Endothelial cell of umbilical vein (primary cell): ENCODE measurements around the gene IL10. TPM values are rescaled to one million over a fixed set of nuclear protein-coding genes. Genes with fewer than 3 reads are reported as not detected.

Experiments
- BruUV-seq: library from RNA; stranded (reverse); fragments of 400-500 nt; replicated peaks from 2 replicates; lab custom pipeline; 2021; lab: Mats Ljungman, UMichigan
- CTCF ChIA-PET: fragments of 300-600, 350-600 bp; sonication (Branson Sonifier 250); formaldehyde crosslinking; loops from one replicate; lab custom pipeline; 2021; ENCODE audit warnings: antibody characterized with exemption, inconsistent platforms; lab: Charles Lee
- POLR2A ChIA-PET: fragments of 300-600, 350-600 bp; sonication (Branson Sonifier 250); formaldehyde crosslinking; loops from one replicate; lab custom pipeline; 2021; ENCODE audit warnings: antibody characterized with exemption, inconsistent platforms; lab: Charles Lee
- DNase-seq: peaks from one replicate; pipeline ENCODE4 v3.0.0-alpha.2; 2011; ENCODE audit warnings: low read depth, low spot score
- FAIRE-seq: peaks from 2 replicates; lab custom pipeline; 2011; peaks lifted over from hg19 to GRCh38; lab: Jason Lieb, UNC
- H2AFZ ChIP-seq: 2 replicates; pipeline ENCODE4 v1.6.0; 2012; ENCODE audit warnings: low read depth, low read length, control low read depth, inconsistent platforms
- H3K27ac ChIP-seq: 2 replicates; pipeline ENCODE4 v1.5.1; 2011; ENCODE audit warnings: low read depth, mild to moderate bottlenecking, control low read depth, low read length, moderate library complexity; ENCODE audit not compliant: insufficient read depth
- H3K27me3 ChIP-seq, 2 experiments: 2 replicates each; pipeline versions ENCODE4 v1.6.0 to v1.6.1; 2011; ENCODE audit warnings: low read length in 2 of 2, mixed read lengths in 1 of 2; ENCODE audit not compliant: control insufficient read depth in 2 of 2, insufficient read depth in 2 of 2
- H3K36me3 ChIP-seq, 2 experiments: 2 replicates in 1 of 2; 3 replicates in 1 of 2; pipeline ENCODE4 v1.5.1; 2011; ENCODE audit warnings: low read length in 2 of 2, mild to moderate bottlenecking in 1 of 2, moderate library complexity in 1 of 2; ENCODE audit not compliant: control insufficient read depth in 2 of 2, insufficient read depth in 2 of 2; ENCODE audit errors: extremely low read depth in 1 of 2
- H3K4me1 ChIP-seq: 3 replicates; pipeline ENCODE4 v1.5.1; 2011; ENCODE audit warnings: mild to moderate bottlenecking, low read length; ENCODE audit not compliant: control insufficient read depth, insufficient read depth; ENCODE audit errors: extremely low read depth
- H3K4me2 ChIP-seq: 2 replicates; pipeline ENCODE4 v1.6.1; 2011; ENCODE audit warnings: low read length, control low read depth, mixed read lengths; ENCODE audit not compliant: insufficient read depth
- H3K4me3 ChIP-seq, 3 experiments: fragments of 200-600 bp in 1 of 3; sonication (generic), shearing (Covaris generic) in 1 of 3; replicated peaks in 1 of 3; 2 replicates each; pipeline ENCODE4 v1.5.1; 2011 to 2016; ENCODE audit warnings: control low read depth in 3 of 3, low read length in 3 of 3, mild to moderate bottlenecking in 2 of 3, inconsistent platforms in 1 of 3, low read depth in 1 of 3, moderate library complexity in 1 of 3; ENCODE audit not compliant: insufficient read depth in 1 of 3
- H3K79me2 ChIP-seq: 2 replicates; pipeline ENCODE4 v1.6.0; 2012; ENCODE audit warnings: low read length, inconsistent platforms; ENCODE audit not compliant: control insufficient read depth, insufficient read depth
- H3K9ac ChIP-seq: replicated peaks from 2 replicates; pipeline ENCODE3; 2011; ENCODE audit warnings: low read length, control low read depth; ENCODE audit not compliant: insufficient read depth; ENCODE audit errors: extremely low read depth
- H3K9me1 ChIP-seq: replicated peaks from 3 replicates; pipeline ENCODE4 v1.6.0; 2011; ENCODE audit warnings: mild to moderate bottlenecking, low read length; ENCODE audit not compliant: control insufficient read depth, insufficient read depth; ENCODE audit errors: extremely low read depth
- H3K9me3 ChIP-seq: replicated peaks from 2 replicates; pipeline ENCODE4 v1.5.1; 2012; ENCODE audit warnings: low read length, inconsistent platforms; ENCODE audit not compliant: control insufficient read depth, insufficient read depth
- H4K20me1 ChIP-seq: replicated peaks from 2 replicates; pipeline ENCODE3; 2011; ENCODE audit warnings: mild to moderate bottlenecking, low read length; ENCODE audit not compliant: control insufficient read depth, insufficient read depth; ENCODE audit errors: extremely low read depth
- EZH2 ChIP-seq: IDR thresholded peaks from 2 replicates; pipeline ENCODE4 v1.6.1; 2012; ENCODE audit warnings: borderline replicate concordance, low read depth, mild to moderate bottlenecking, moderate library complexity, low read length, inconsistent platforms; ENCODE audit not compliant: severe bottlenecking
- FOS ChIP-seq: IDR thresholded peaks from 2 replicates; pipeline ENCODE4 v1.6.1; 2011; ENCODE audit warnings: mild to moderate bottlenecking, low read length, moderate library complexity, borderline replicate concordance; ENCODE audit not compliant: insufficient read depth
- GATA2 ChIP-seq: IDR thresholded peaks from 2 replicates; pipeline ENCODE4 v1.7.0; 2011; ENCODE audit warnings: low read depth, mild to moderate bottlenecking, moderate library complexity, mixed read lengths, low read length; ENCODE audit not compliant: insufficient read length, insufficient read depth
- JUN ChIP-seq: IDR thresholded peaks from 2 replicates; pipeline ENCODE4 v1.6.1; 2011; ENCODE audit warnings: borderline replicate concordance, low read depth; ENCODE audit not compliant: insufficient read length, insufficient read depth
- MYC ChIP-seq: IDR thresholded peaks from one replicate; pipeline ENCODE4 v1.6.1; 2011; ENCODE audit warnings: mild to moderate bottlenecking, low read depth, low read length
- POLR2A ChIP-seq: IDR thresholded peaks from 2 replicates; pipeline ENCODE4 v1.6.1; 2012; ENCODE audit warnings: low read depth, mild to moderate bottlenecking, control low read depth, low read length
- POLR2AphosphoS5 ChIP-seq: IDR thresholded peaks from 2 replicates; pipeline ENCODE4 v1.6.1; 2012; ENCODE audit warnings: low read depth, mild to moderate bottlenecking, control low read depth, low read length, moderate library complexity; ENCODE audit not compliant: insufficient read depth
- dilution Hi-C: fragments of 300-500 bp; cut with MboI; formaldehyde crosslinking; loops from one replicate; pipeline ENCODE4 v1.15.0; 2019; ENCODE audit warnings: low sequenced_read_pairs; ENCODE audit not compliant: extremely low pct_ligation_motif_present
- intact Hi-C: fragments of 100-400 bp; cut with micrococcal nuclease; formaldehyde crosslinking; loops from one replicate; pipeline ENCODE4 v1.10.0; 2022
- polyA plus RNA-seq, 4 experiments: library from polyadenylated mRNA; depleted of rRNA in 3 of 4; stranded (reverse) in 3 of 4; unstranded in 1 of 4; fragments of >200 nt; gene quantifications; 2 replicates each; pipeline versions ENCODE4 v1.2.1 to v1.2.3, GENCODE V29; 2011 to 2012; ENCODE audit warnings: missing spikeins in 1 of 4
- total RNA-seq: library from RNA; stranded (reverse); gene quantifications from 2 replicates; pipeline ENCODE4 v1.2.3, GENCODE V29; 2021
- TF ChIP-seq, protein P1 (sequence below), 2 donors: IDR thresholded peaks; 1 replicate in 1 of 2; 2 replicates in 1 of 2; pipeline ENCODE4 v1.5.1; 2011; ENCODE audit warnings: low read length in 2 of 2, mild to moderate bottlenecking in 2 of 2, moderate library complexity in 2 of 2, control low read depth in 1 of 2, inconsistent platforms in 1 of 2, low read depth in 1 of 2; ENCODE audit not compliant: insufficient read depth in 1 of 2; ENCODE audit errors: extremely low read depth in 1 of 2
- TF ChIP-seq, protein P2 (sequence below): IDR thresholded peaks from 2 replicates; pipeline ENCODE4 v1.6.1; 2011; ENCODE audit not compliant: insufficient read depth, insufficient read length

Gene IL10
- total and polyA plus RNA-seq, 2 donors (not counting 3 experiments of a cell fraction or from before 2014, with no cell fraction given), result not detected

DNA sequence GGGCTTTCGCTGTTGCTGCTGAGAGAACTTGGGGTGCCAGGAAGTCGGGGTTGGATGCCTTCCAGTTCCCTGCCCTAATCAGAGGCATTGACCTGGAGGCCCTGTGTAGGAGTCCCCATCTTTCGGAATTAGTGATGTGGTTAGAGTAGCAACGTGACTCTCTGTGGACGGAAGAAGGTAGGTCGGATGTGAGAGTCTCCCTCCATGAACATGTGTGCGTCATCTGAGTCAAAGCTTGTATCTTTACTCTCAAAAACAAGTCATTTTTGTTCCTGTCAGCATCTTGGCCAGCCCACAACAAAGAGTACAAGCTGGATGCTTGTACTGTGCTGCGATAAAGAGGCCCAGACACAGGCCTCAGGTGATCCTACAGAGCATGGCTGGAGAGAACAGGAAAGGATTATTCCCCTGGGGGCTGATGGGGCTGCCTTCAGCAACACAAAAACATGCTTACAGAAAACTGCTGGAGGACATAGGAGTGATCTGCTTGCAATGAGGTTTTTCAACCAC lies 31.0 kb upstream of the IL10 start:
- DNase-seq (no peak), FAIRE-seq (no peak)
- Histone ChIP-seq H3K4me1 (no peaks in the 10 kb centered on the region), H3K79me2 (no peaks in the 10 kb centered on the region), H3K9me3 (no peaks in the 10 kb centered on the region), H4K20me1 (no peaks in the 10 kb centered on the region), H3K27me3 (peaks cover 3 to 17% of the 10 kb centered on the region in 2 experiments), H3K9ac (no peak overlapping the region), H2AFZ (no peak overlapping the region), H3K4me2 (no peak overlapping the region), H3K4me3 (no peak overlapping the region), H3K27ac (no peak overlapping the region), H3K9me1 (no peaks in the 10 kb centered on the region), H3K36me3 (no peaks in the 10 kb centered on the region)
- intact Hi-C loops (no loop called here), dilution Hi-C loops (no loop called here)
- ChIA-PET CTCF (interaction anchor here (1.2 kb wide), 1 partner anchor 109 kb away, joined by 3 read pairs; no protein-coding TSS in a partner anchor), POLR2A (no interaction called here)
- BruUV-seq, result no TSS peak
- TF ChIP-seq EZH2 (no peak), GATA2 (no peak)
- TF ChIP-seq, protein P1, sequence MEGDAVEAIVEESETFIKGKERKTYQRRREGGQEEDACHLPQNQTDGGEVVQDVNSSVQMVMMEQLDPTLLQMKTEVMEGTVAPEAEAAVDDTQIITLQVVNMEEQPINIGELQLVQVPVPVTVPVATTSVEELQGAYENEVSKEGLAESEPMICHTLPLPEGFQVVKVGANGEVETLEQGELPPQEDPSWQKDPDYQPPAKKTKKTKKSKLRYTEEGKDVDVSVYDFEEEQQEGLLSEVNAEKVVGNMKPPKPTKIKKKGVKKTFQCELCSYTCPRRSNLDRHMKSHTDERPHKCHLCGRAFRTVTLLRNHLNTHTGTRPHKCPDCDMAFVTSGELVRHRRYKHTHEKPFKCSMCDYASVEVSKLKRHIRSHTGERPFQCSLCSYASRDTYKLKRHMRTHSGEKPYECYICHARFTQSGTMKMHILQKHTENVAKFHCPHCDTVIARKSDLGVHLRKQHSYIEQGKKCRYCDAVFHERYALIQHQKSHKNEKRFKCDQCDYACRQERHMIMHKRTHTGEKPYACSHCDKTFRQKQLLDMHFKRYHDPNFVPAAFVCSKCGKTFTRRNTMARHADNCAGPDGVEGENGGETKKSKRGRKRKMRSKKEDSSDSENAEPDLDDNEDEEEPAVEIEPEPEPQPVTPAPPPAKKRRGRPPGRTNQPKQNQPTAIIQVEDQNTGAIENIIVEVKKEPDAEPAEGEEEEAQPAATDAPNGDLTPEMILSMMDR (IDR thresholded peaks at IDR 0.05; ENCODE audit: extremely low read depth in 1 of 2, insufficient read depth in 1 of 2, low read depth in 1 of 2, low read length in 2 of 2), result no peak

DNA sequence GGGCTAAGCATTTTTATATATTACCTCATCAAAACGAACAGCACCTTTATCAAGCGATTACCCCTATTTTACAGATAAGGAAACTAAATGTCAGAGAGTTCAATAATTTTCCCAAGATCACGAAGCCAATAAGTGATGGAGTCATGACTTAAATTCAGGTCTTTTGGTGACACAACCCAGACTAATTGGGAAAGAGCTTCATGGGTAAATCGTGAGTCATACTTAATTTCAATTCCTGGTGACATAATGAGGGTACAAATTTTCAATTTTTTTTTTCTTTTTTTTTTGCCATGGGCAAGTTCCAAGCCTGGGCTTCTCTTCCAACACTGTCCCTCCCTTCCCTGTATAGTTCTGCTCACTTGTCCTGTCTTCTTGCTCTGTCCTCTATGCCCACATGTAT lies 30.1 kb upstream of the IL10 start:
- intact Hi-C loops, result no loop called here

More for the DNA sequence above, 30.1 kb upstream of the IL10 start:
- Histone ChIP-seq H4K20me1 (no peaks in the 10 kb centered on the region), H3K4me2 (no peak overlapping the region), H3K4me3 (no peak overlapping the region), H3K9me3 (no peaks in the 10 kb centered on the region), H3K79me2 (no peaks in the 10 kb centered on the region), H3K27ac (no peak overlapping the region), H3K9ac (no peak overlapping the region), H3K36me3 (no peaks in the 10 kb centered on the region), H3K9me1 (no peaks in the 10 kb centered on the region), H3K27me3 (peaks cover 3 to 17% of the 10 kb centered on the region in 2 experiments), H3K4me1 (no peaks in the 10 kb centered on the region), H2AFZ (no peak overlapping the region)
- ChIA-PET CTCF (no interaction called here), POLR2A (no interaction called here)
- dilution Hi-C loops, result no loop called here
- FAIRE-seq, result no peak
- no peak for DNase-seq
- TF ChIP-seq EZH2 (no peak), MYC (no peak), FOS (no peak), JUN (no peak), POLR2AphosphoS5 (no peak), GATA2 (no peak), POLR2A (no peak)
- TF ChIP-seq, protein P2, sequence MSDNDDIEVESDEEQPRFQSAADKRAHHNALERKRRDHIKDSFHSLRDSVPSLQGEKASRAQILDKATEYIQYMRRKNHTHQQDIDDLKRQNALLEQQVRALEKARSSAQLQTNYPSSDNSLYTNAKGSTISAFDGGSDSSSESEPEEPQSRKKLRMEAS, result no peak
- TF ChIP-seq, protein P1 (IDR thresholded peaks at IDR 0.05; ENCODE audit: extremely low read depth in 1 of 2, insufficient read depth in 1 of 2, low read depth in 1 of 2, low read length in 2 of 2), result no peak
- BruUV-seq, result no TSS peak
